NCI-H2196 treated with DMSO at 0.1 percent for 48 hours (cell line): ENCODE data around the gene NSFL1C.

Experiments
- DNase-seq: peaks from one replicate; lab custom pipeline; 2025; ENCODE audit not compliant: unreplicated experiment; lab: John Stamatoyannopoulos, UW

NSFL1C gene

DNA sequence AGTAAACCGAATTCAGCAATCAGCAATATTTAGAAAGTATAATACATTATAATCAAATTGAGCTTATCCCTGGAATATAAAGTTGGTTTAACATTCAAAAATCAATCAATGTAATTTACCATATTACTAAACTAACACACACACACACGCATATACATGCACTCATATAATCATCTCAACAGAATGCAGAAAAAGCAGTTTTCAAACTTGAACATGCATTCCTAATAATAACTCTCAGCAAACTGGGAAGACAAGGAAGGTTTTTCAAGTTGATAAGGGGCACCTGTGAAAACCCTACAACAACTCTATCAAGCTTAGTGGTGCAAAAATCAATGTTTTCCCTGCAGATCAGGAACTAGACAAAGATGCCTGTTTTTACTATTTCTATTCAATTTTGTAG, 19.9 kb upstream of the NSFL1C start:
- DNase-seq = no peak

DNA sequence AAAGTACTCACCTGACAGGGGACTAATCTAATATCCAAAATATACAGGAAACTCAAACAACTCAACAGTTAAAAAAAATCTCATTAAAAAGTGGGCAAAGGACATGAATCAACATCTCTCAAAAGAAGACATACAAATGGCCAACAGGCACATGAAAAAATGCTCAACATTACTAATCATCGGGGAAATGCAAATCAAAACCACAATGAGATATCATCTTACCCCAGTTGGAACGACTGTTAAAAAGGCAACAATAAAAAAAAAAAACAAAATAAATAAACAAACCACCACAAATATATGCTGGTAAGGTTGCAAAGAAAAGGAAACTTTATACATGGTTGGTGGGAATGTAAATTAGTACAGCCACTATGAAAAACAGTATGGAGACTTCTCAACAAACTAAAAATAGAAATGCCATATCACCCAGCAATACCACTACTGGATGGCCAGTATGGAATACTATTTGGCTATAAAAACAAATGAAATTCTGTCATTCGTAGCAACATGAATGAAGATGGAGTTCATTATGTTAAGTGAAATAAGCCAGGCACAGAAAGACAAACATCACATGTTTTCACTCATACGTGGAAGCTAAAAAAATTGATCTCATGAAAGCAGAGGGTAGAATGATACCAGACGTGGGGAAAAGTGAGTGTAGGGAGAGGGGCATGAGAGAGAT, 17.9 kb upstream of the NSFL1C start:
- no peak for DNase-seq

DNA sequence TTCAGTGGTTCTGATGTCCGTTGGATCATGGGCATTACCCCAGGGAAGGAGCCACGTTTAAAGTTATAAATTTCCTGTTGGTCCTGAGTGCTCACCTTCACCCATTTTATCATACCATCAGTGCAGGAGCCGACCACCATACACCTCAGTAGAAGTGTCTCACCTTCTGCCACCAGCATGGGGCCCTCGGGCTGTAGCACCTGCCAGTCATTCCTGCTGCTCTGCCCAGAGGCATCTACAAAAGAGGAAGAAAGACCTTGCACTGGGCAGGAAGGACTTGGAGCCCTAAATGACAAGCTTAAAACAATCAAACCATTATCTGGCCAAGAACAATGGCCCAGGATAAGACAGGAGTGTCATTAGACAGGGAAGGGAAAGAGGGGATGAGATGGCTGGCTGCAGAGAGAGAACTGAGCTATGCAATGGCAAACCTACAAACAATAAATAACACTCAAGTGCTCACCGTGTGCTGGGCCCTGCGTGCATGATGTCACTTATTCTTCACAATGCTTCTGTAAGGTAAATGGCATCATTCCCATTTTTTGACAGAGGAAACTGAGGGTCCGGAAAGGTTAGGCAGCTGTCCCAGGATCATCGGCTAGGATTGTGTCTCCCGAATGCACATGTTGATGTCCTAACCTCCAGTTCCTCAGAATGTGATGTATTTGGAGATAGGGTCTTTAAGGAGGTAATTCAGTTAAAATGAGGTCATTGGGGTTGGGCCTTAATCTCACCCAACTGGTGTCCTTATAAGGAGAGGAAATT, 13.4 kb upstream of the NSFL1C start:
- DNase-seq = no peak

- DNase-seq = no peak
These were observed 11.9 kb upstream of the NSFL1C start for GRCh38 chr20:1478566-1478965.

- DNase-seq = no peak
These were observed 11.3 kb upstream of the NSFL1C start for GRCh38 chr20:1477896-1478490.

DNA sequence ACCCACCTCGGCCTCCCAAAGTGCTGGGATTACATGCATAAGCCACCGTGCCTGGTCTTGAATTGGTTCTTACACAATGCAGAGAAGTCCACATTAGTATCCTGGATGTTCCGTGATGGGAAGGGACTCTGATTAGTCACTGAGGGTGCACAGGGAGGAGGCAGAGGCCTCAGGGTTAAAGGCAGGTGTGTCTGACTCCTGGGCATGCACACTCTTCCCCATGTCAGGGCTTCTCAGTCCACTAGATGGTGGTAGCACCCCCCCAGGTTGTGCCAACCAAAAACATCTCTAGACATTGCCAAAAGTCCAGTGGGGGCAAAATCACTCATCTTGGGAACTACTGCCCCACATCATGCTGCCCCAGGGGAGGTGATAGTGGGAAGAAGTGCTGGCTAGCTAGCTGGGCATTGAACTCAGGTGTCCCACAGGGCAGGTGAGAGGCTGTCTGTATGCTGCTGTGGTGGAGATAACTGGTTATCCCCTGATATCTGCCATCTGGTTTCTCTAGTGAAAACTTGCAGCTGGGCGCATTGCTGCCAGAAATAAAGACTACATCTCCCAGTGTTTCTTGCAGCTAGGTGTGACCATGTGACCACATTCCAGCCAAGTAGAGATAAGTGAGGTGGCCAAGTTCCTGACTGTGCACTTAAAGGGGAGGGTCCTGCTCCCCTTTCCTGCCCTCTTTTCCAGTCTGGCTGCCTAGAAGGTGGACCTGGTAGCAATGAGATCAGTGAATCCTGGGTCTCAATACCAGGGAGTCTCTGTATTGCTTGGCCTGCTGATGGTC, 8.4 kb upstream of the NSFL1C start:
- no peak for DNase-seq

DNA sequence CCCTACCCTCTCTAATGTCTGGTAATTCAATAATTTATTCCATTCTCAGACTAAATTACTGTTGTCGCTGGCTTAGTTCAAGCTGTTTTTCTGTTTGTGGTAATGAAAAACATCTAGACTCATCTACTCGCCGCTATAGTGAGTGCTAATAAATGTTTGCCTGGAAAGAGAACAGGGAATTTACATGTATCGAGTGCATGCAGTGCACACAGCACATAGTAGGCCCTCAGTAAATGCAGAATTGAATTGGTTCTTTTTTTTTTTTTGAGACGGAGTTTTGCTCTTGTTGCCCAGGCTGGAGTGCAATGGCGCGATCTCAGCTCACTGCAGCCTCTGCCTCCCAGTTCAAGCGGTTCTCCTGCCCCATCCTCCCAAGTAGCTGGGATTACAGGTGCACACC, 7.7 kb upstream of the NSFL1C start:
- no peak for DNase-seq

GRCh38 chr20:1473246-1474220, 6.9 kb upstream of the NSFL1C start:
- no peak for DNase-seq

DNA sequence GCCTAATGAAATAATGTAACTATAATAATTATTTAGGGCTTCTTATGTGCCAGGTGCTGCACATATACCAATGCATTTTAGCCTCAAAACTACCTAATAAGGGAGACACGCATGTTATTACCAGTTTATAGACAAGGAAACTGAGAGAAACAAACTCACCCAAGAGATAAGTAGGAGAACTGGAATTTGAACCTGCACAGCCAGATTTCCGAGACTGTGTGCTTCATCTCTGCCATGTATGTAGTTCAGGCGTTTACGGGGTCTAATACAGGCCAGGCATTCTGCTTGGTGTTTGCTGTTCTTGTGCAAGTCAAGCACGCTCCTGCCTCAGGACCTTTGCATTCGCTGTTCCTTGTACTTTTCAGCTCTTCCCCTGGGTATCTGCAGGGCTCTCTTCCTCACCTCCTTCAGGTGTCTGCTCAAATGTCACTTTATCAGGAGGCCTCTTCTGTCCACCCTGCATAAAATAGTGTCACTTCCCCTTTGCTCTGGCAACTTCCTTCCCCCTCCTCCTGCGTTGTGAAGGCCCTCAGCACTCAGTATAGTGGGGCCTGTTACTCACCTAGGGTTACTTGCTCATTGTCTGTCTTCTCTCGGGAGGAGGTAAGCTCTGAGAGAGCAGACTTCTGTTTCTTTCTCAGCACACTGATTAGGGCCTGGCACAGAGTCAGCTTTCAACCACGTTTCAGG, 6.1 kb upstream of the NSFL1C start:
- no peak for DNase-seq

DNA sequence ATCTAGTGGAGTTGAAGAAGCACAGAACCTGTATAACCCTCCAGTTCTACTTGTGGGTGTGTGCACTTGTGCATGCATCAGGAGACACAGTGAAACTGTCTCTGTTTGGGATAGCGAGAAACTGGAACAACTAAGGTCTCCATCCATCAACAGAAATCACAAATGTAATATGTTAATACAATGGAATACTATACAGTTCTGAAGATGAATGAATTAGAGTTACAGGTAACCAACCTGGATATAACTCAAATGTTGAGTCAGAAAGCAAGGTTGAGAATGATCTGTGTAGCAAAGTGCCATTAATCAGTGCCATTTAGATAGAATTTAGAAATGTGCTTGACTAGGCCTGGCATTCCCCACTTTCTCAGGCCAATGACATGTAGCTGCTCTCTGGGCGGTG, 4.6 kb upstream of the NSFL1C start:
- DNase-seq = no peak

DNA sequence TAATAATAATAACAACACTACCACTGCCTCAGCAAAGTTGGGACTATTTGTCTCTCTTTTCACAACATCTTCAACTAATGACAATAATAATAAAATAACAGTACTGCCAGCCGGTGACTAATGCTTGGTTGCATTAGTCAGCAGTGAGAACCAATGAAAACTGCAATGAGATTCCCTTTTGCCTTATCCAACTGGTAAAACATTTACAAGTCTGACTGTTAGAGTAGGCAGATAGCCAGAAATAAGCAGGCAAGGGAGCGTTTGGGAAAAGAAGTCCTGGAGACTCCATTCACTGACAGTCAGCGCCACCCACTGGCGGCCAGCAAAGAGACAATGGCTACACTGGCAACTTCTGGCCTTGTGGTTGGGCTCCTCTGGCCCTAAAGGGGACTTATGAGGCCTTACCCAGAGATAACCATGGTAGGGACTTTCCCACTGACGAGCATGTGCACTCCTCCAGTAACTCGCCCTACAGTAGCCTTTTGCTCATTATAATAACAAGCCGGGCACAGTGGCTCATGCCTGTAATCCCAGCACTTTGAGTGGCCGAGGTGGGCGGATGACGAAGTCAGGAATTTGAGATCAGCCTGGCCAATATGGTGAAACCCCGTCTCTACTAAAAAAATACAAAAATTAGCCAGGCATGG, 3.4 kb upstream of the NSFL1C start:
- peak; percentile 85 for DNase-seq

DNA sequence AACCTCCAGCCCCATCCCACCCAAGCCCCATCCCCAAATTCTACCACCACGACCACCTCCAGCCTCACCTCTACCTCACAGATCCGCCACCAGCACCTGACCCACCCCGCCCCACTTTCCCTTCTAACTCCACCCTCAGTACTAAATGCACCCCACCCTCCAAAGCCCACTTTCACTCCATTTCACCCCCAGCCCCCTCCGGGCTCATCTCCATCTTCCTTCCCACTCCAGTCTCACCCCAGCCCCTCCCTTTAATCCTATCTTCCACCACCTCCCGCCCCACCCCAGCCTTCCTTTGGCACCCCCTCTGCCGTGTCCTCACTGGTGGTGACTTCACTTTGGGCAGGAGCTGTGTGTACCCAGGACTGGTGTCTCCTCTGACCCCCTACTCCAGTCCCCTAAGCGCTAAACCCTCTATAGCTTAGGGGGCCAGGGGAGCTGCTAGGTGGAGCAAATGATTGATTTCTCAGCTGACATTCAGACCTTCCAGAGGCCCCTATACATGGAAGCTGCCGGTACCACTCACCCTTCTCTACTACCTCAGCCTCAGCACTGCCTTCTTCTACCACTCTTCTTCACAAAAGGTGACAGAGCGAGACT, 2.8 kb upstream of the NSFL1C start:
- DNase-seq = no peak

- no peak for DNase-seq
These were observed 1.5 kb upstream of the NSFL1C start for GRCh38 chr20:1468117-1468624.

DNA sequence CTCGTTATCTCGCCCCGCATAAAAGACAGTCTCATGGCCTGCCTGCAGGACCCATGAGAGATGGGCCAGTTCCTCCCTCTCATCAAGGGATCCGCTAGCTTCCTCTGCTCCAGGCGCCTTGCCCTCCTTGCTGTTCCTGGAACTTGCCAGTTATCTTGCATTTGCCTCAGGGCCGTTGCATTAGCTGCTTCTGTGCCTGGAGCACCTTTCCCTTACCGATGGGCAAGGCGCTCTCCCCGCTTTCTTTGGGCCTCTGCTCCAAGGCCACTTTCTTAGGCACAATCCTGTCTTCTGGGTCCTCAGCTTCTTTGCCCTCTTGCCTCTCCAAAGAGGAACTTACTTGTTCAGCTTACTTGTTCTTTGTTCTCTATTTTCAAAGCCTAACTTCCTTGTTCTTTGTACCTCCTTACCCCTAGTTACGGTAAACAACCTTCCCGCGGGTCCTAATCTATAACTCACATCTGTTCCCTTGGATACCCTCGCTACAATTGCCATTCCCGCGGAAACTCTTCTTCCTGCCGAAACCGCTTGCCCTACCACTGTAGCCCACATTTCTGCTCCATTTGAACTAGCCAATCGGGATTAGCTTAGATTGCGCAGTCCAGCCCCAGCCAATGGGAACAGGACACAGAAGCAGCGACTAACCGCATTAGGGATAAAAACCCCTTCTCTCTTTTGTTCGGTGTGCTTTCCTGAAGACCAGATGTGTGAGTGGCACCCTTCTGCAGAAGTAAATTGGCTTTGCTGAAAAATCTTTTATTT, 887 bp upstream of the NSFL1C start:
- DNase-seq = no peak

DNA sequence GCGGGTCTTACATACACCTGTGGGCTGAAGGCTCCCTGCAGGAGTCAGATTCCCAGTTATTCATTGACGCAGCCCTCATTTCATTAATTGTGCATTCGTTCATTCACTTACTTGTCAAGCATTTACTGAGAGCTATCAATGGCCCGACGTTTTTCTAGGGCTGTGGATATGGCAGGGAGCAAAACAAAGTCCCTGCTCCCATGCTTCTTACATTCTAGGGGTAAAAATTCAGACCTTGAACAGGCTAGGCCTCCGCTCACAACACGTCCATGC, 369 bp upstream of the NSFL1C start:
- no peak for DNase-seq

- DNase-seq = no peak
These were observed 1.0 kb downstream of the NSFL1C start for GRCh38 chr20:1465470-1466210.

DNA sequence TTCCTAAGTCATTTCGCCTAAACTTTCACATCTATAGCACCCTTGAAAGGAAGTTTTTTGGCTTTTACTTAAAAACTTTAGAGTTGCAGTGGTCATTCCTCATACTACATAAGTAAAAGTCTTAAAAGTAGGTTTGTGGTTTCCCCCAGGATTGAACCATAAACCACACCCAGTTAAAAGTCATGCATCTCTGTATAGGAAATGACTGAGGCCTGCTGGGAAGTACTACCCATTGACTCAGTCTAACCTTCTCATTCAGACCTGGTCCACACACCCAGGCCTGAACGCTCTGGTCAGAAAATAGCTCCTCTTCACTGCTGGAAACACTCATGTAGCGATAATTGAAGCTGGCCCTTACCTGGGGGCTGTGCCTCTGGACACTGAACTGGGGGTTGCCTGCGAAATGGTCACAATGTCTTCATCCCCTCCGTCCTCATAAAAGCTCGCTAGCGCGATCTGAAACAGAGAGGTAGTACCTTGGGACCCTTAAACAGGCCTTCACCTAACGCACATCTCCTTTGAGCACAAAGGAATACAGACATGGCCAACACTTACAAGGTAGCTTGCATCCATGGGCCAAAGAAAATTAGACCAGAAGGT, 2.6 kb downstream of the NSFL1C start:
- no peak for DNase-seq
